Common myeloid progenitor, CD34-positive (primary cell): ENCODE measurements around the gene ADCY2. TPM values are rescaled to one million over a fixed set of nuclear protein-coding genes. Genes with fewer than 3 reads are reported as not detected.

Source experiments
- CTCF ChIA-PET: fragments of 350-600 bp; sonication (Branson Sonifier 250); formaldehyde crosslinking; loops from one replicate; lab custom pipeline; 2021; ENCODE audit warnings: antibody characterized with exemption; lab: Charles Lee
- POLR2A ChIA-PET: fragments of 350-600 bp; sonication (Branson Sonifier 250); formaldehyde crosslinking; loops from one replicate; lab custom pipeline; 2021; ENCODE audit warnings: antibody characterized with exemption; lab: Charles Lee
- DNase-seq, 3 donors: peaks; one replicate each; pipeline versions ENCODE4 v3.0.0 to v3.0.0-alpha.2; 2013
- H3K27ac ChIP-seq, 2 experiments: 1 replicate in 1 of 2; 2 replicates in 1 of 2; pipeline ENCODE4 v1.7.0; 2013; ENCODE audit warnings: inconsistent platforms in 2 of 2, low read length in 2 of 2, mild to moderate bottlenecking in 2 of 2, low read depth in 1 of 2, moderate library complexity in 1 of 2; ENCODE audit not compliant: severe bottlenecking in 2 of 2, insufficient read depth in 1 of 2, poor library complexity in 1 of 2
- H3K27me3 ChIP-seq, 5 experiments: replicated peaks in 2 of 5; 1 replicate in 3 of 5; 2 replicates in 2 of 5; pipeline versions ENCODE4 v1.6.1 to v1.7.0; 2013; ENCODE audit warnings: low read length in 4 of 5, mild to moderate bottlenecking in 2 of 5, moderate library complexity in 2 of 5, inconsistent platforms in 1 of 5; ENCODE audit not compliant: insufficient read depth in 5 of 5, control insufficient read depth in 4 of 5
- H3K36me3 ChIP-seq, 4 experiments: 1 replicate in 2 of 4; 2 replicates in 2 of 4; pipeline versions ENCODE4 v1.6.1 to v1.7.0; 2013; ENCODE audit warnings: low read length in 3 of 4, control low read depth in 1 of 4, mild to moderate bottlenecking in 1 of 4; ENCODE audit not compliant: control insufficient read depth in 4 of 4, insufficient read depth in 4 of 4
- H3K4me1 ChIP-seq, 4 experiments: 1 replicate in 3 of 4; 2 replicates in 1 of 4; pipeline versions ENCODE4 v1.6.1 to v1.7.1; 2013; ENCODE audit warnings: low read length in 3 of 4, mild to moderate bottlenecking in 3 of 4, control low read depth in 1 of 4, inconsistent platforms in 1 of 4, moderate library complexity in 1 of 4; ENCODE audit not compliant: control insufficient read depth in 4 of 4, insufficient read depth in 4 of 4; ENCODE audit errors: control extremely low read depth in 1 of 4
- H3K4me3 ChIP-seq, 7 experiments: 1 replicate in 4 of 7; 2 replicates in 3 of 7; pipeline versions ENCODE4 v1.5.1 to v1.7.0; 2013; ENCODE audit warnings: mild to moderate bottlenecking in 7 of 7, low read length in 6 of 7, moderate library complexity in 6 of 7, inconsistent platforms in 2 of 7, low read depth in 2 of 7, control low read depth in 1 of 7; ENCODE audit not compliant: insufficient read depth in 4 of 7, control insufficient read depth in 1 of 7; ENCODE audit errors: extremely low read depth in 1 of 7
- H3K9me3 ChIP-seq, 5 experiments: 1 replicate in 4 of 5; 2 replicates in 1 of 5; pipeline versions ENCODE4 v1.6.1 to v1.7.1; 2013; ENCODE audit warnings: low read length in 4 of 5, mild to moderate bottlenecking in 2 of 5, inconsistent platforms in 1 of 5, low read depth in 1 of 5, moderate library complexity in 1 of 5; ENCODE audit not compliant: control insufficient read depth in 4 of 5, insufficient read depth in 2 of 5; ENCODE audit errors: control extremely low read depth in 1 of 5
- WGBS: methylation state at CpG from one replicate; pipeline ENCODE4 v1.1.5; 2013; ENCODE audit not compliant: insufficient coverage; 5-methylcytosine and 5-hydroxymethylcytosine counted together
- polyA plus RNA-seq: library from polyadenylated mRNA; unstranded; fragments of 120-200 nt; gene quantifications from one replicate; pipeline ENCODE4 v1.2.1, GENCODE V29; 2013

Gene ADCY2
- polyA plus RNA-seq = 0.65 TPM

- peak in 2 of 3 donors; percentile 27 to 44 for DNase-seq
- H3K4me1 ChIP-seq = peaks cover 0 to 23% (median 9%) of the 10 kb centered on the region in 4 experiments
- ChIA-PET CTCF (interaction anchor here (1.2 kb wide), 1 partner anchor 317 kb away, joined by 3 read pairs; no protein-coding TSS in a partner anchor), POLR2A (no interaction called here)
- no peak within 1 kb of the TSS for H3K27ac ChIP-seq
- peak within 1 kb of the TSS in 5 of 7 experiments; percentile 17 to 71 (median 46) for H3K4me3 ChIP-seq
- WGBS = under 1% methylated on average over 78 of the region's 121 CpGs
- peaks cover 23 to 70% (median 47%) of the 10 kb centered on the region in 5 experiments for H3K27me3 ChIP-seq
- H3K36me3 ChIP-seq = no peaks in the 10 kb centered on the region
- no peaks in the 10 kb centered on the region for H3K9me3 ChIP-seq
Measured at GRCh38 chr5:7395947-7396712, at the start of gene ADCY2. Gene ADCY2, plus strand, starts transcription at chr5:7396138. Its CDS starts 159 bp downstream, at chr5:7396297.

GRCh38 chr5:7347377-7347776 is 48.6 kb upstream of the ADCY2 start:
- DNase-seq = no peak
- no peak overlapping the region for H3K27ac ChIP-seq
- ChIA-PET POLR2A (no interaction called here), CTCF (no interaction called here)
- peaks cover 0 to 4% (median 0%) of the 10 kb centered on the region in 5 experiments for H3K9me3 ChIP-seq
- H3K4me3 ChIP-seq = no peak overlapping the region
- H3K36me3 ChIP-seq = no peaks in the 10 kb centered on the region
- WGBS = 81% methylated on average over 5 of the region's 6 CpGs
- no peaks in the 10 kb centered on the region for H3K4me1 ChIP-seq
- H3K27me3 ChIP-seq = no peaks in the 10 kb centered on the region

DNA sequence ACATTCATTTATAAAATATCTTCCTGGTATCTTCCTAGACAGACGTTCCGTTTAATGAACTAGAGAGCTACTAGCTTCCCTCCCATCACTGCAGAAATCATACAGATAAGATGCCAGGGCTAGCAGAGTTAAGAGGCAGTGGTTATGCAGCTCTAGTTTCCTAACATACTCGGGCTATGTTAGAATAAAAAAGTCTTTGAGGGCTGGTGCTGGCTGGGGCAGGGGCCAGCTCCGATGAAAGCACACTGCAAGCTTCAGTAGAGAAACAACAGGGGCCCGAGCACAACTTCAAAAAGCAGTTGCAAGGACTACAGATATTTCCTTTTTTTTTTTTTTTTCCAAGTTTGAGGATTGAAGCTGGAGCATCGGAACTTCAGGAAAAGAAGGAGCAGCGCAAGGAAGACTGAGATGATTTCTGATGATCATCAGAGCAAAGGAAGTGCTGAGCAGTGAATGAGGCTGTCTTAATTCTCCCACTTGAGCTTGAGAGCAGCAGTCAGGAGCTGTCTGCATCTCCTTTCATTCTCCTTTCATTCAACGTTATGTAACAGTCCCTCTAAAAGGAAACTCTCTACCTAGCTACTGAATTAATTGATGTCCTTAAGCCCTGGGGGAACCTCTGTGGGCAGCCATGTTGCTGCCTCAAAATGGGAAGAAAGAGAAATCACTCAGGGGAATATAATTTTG is 47.6 kb upstream of the ADCY2 start:
- 19% methylated on average over 3 of the region's 8 CpGs for WGBS
- ChIA-PET POLR2A (no interaction called here), CTCF (no interaction called here)
- no peaks in the 10 kb centered on the region for H3K27me3 ChIP-seq
- H3K4me3 ChIP-seq = no peak overlapping the region
- H3K27ac ChIP-seq = no peak overlapping the region
- H3K36me3 ChIP-seq = no peaks in the 10 kb centered on the region
- DNase-seq = no peak
- H3K4me1 ChIP-seq = no peaks in the 10 kb centered on the region
- H3K9me3 ChIP-seq = peaks cover 0 to 4% (median 0%) of the 10 kb centered on the region in 5 experiments

GRCh38 chr5:7361593-7361992 is 34.3 kb upstream of the ADCY2 start:
- Histone ChIP-seq H3K9me3 (no peaks in the 10 kb centered on the region), H3K36me3 (no peaks in the 10 kb centered on the region), H3K4me1 (no peaks in the 10 kb centered on the region), H3K27me3 (no peaks in the 10 kb centered on the region), H3K27ac (no peak overlapping the region), H3K4me3 (no peak overlapping the region)
- DNase-seq = no peak
- ChIA-PET CTCF (no interaction called here), POLR2A (no interaction called here)
- WGBS = 93% methylated on average over 5 of the region's 5 CpGs

GRCh38 chr5:7363067-7363677 is 32.8 kb upstream of the ADCY2 start:
- ChIA-PET POLR2A (no interaction called here), CTCF (no interaction called here)
- Histone ChIP-seq H3K4me3 (no peak overlapping the region), H3K27me3 (no peaks in the 10 kb centered on the region), H3K9me3 (no peaks in the 10 kb centered on the region), H3K4me1 (no peaks in the 10 kb centered on the region), H3K36me3 (no peaks in the 10 kb centered on the region), H3K27ac (no peak overlapping the region)
- 100% methylated on average over 1 of the region's 2 CpGs for WGBS
- no peak for DNase-seq

DNA sequence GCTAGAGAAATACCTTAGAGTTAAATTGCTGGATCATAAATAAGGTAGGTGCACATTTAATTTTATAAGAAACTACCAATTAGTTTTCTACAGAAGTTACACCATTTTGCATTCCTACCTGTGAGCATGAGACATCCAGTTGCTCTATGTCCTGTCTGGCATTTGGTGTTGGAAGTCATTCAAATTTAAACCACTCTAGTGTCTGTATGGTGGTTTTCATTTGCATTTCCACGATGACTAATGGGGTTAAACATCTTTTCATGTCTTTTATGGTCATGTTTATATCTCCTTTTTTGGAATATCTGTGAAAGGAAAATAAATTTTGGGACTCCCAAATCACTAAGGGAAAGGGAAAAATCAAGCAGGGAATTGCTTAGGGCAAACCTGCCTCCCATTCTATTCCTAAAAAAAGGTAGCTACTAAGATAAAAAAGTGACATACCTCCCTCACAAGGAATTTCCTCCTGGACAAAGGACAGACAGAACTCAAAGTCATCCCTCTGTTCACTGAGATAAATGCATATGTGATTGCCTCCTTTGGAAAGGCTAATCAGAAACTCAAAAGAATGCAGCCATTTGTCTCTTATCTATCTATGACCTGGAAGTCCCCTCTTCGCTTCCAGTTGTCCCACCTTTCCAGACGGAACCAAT is 31.6 kb upstream of the ADCY2 start:
- Histone ChIP-seq H3K9me3 (no peaks in the 10 kb centered on the region), H3K27ac (no peak overlapping the region), H3K36me3 (no peaks in the 10 kb centered on the region), H3K27me3 (no peaks in the 10 kb centered on the region), H3K4me3 (no peak overlapping the region), H3K4me1 (no peaks in the 10 kb centered on the region)
- ChIA-PET POLR2A (no interaction called here), CTCF (no interaction called here)
- DNase-seq = no peak
- WGBS = 77% methylated on average over 3 of the region's 3 CpGs
